CD4-positive, alpha-beta memory T cell (primary cell): ENCODE data around the gene APBA3. TPM values are rescaled to one million over a fixed set of nuclear protein-coding genes. Genes with fewer than 3 reads are reported as not detected.
A peak's percentile ranks its signal among the peaks of the same experiment; 100 is the strongest.

Experiments used
- CTCF ChIA-PET: fragments of 350-600 bp; sonication (Branson Sonifier 250); formaldehyde crosslinking; loops from one replicate; lab custom pipeline; 2021; ENCODE audit warnings: inconsistent platforms; ENCODE audit not compliant: partially characterized antibody; lab: Charles Lee
- POLR2A ChIA-PET: fragments of 350-600 bp; sonication (Branson Sonifier 250); formaldehyde crosslinking; loops from one replicate; lab custom pipeline; 2021; ENCODE audit not compliant: partially characterized antibody; lab: Charles Lee
- DNase-seq, 5 donors: peaks; one replicate each; pipeline versions ENCODE4 v3.0.0 to v3.0.0-alpha.2; 2020 to 2022; ENCODE audit warnings: mixed read lengths in 1 of 5
- H3K27ac ChIP-seq: one replicate; pipeline ENCODE4 v1.7.0; 2013; ENCODE audit warnings: low read depth, low read length
- H3K27me3 ChIP-seq: 2 replicates; pipeline ENCODE4 v1.7.0; 2013; ENCODE audit warnings: mild to moderate bottlenecking, low read length, moderate library complexity; ENCODE audit not compliant: insufficient read depth
- H3K36me3 ChIP-seq: 2 replicates; pipeline ENCODE4 v1.7.0; 2013; ENCODE audit warnings: mild to moderate bottlenecking, low read length, moderate library complexity; ENCODE audit not compliant: insufficient read depth
- H3K4me1 ChIP-seq: 2 replicates; pipeline ENCODE4 v1.7.0; 2013; ENCODE audit warnings: mild to moderate bottlenecking, low read length, moderate library complexity; ENCODE audit not compliant: insufficient read depth
- H3K4me3 ChIP-seq, 2 donors: one replicate each; pipeline ENCODE4 v1.7.0; 2013; ENCODE audit warnings: low read length in 2 of 2, mild to moderate bottlenecking in 1 of 2
- H3K9me3 ChIP-seq, 2 donors: one replicate each; pipeline ENCODE4 v1.7.0; 2013; ENCODE audit warnings: low read length in 2 of 2, control low read depth in 1 of 2; ENCODE audit not compliant: control insufficient read depth in 1 of 2
- H3K27ac Mint-ChIP-seq, 7 donors: one replicate each; pipeline ENCODE4 v1.8.0; 2020 to 2021; ENCODE audit warnings: mixed read lengths in 7 of 7, mild to moderate bottlenecking in 6 of 7, inconsistent platforms in 3 of 7, moderate library complexity in 3 of 7
- H3K27me3 Mint-ChIP-seq, 2 donors: one replicate each; pipeline ENCODE4 v1.8.0; 2020 to 2021; ENCODE audit warnings: mixed read lengths in 2 of 2
- H3K36me3 Mint-ChIP-seq, 2 donors: one replicate each; pipeline ENCODE4 v1.8.0; 2020 to 2021; ENCODE audit warnings: mixed read lengths in 2 of 2, inconsistent platforms in 1 of 2, mild to moderate bottlenecking in 1 of 2
- H3K4me1 Mint-ChIP-seq, 4 donors: one replicate each; pipeline ENCODE4 v1.8.0; 2020 to 2021; ENCODE audit warnings: mixed read lengths in 4 of 4, mild to moderate bottlenecking in 1 of 4
- H3K4me3 Mint-ChIP-seq, 8 donors: one replicate each; pipeline ENCODE4 v1.8.0; 2020 to 2021; ENCODE audit warnings: mixed read lengths in 8 of 8, mild to moderate bottlenecking in 7 of 8, moderate library complexity in 6 of 8, inconsistent platforms in 3 of 8
- H3K9me3 Mint-ChIP-seq, 8 donors: one replicate each; pipeline ENCODE4 v1.8.0; 2020 to 2021; ENCODE audit warnings: mixed read lengths in 8 of 8, mild to moderate bottlenecking in 5 of 8, inconsistent platforms in 3 of 8, moderate library complexity in 1 of 8
- intact Hi-C: fragments of 100-400 bp; cut with micrococcal nuclease; formaldehyde crosslinking; loops from one replicate; pipeline ENCODE4 v1.15.1; 2023
- polyA plus RNA-seq, 2 donors: library from polyadenylated mRNA; unstranded; fragments of 300-500 nt; fragmentation: Illumina TruSeq; gene quantifications; one replicate each; pipeline ENCODE4 v1.2.3, GENCODE V29; 2021
- total RNA-seq, 2 experiments: library from RNA; stranded (reverse); gene quantifications; one replicate each; pipeline ENCODE4 v1.2.3, GENCODE V29; 2021

The APBA3 gene
- total RNA-seq (10 to 100 TPM; 83.4 to 86.3 TPM), polyA plus RNA-seq (10 to 100 TPM; 33.1 to 37.0 TPM)

DNA sequence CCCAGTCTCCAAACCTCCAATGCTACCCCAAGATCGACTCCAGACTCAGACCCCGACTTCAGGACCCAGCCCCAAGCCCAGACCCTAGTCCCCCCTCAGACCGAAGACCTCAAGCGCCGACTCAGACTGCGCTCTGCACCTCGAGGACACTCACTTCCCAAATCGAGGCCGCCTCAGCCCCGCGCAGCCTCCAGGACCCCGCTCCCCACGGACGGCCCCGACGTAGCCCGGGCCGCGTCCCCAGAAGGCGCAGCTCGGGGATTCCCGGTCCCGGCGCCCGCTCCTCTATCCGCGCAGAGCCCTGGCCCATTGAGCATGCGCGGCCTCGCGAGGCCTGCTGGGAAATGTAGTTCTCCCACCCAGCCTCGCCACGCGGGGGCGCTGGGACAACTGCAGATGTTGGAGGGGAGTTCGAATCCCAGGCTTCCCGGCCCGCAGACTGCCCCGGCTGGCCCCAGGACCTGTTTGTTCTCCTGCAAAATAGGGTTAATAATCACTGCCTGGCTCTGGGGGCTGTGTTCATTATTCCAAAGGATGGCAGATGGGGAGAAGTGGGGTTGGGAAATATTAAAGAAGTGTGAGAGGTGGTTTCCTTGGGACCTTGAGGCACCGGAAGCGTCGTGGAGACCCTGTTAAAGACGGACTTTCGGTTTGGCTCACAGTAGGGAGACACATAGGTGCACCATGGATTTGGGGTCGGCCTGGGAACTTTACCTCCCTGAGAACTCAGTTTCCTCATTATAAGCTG is at the start of gene APBA3:
Gene APBA3 (minus strand): TSS at position 311 of the 748 bp plus-strand sequence. CDS start 1,428 bp downstream, outside the sequence.
- intact Hi-C loops, result loop anchor here (1.0 to 5.0 kb wide), 6 partner anchors 40 to 711 kb away; partner anchors contain the start of genes DAPK3, EEF2 and HDGFL2
- Mint-ChIP-seq H3K9me3 (peaks cover 0 to 3% (median 0%) of the 10 kb centered on the region in 8 donors), H3K27me3 (peaks cover 0 to 2% of the 10 kb centered on the region in 2 donors), H3K36me3 (peaks cover 7 to 38% of the 10 kb centered on the region in 2 donors), H3K4me3 (peak within 1 kb of the TSS; percentile 96 to 99 (median 98)), H3K4me1 (peaks cover 19 to 61% (median 35%) of the 10 kb centered on the region in 4 donors), H3K27ac (peak within 1 kb of the TSS; percentile 100)
- Histone ChIP-seq H3K4me1 (peaks cover 46% of the 10 kb centered on the region), H3K27me3 (no peaks in the 10 kb centered on the region), H3K4me3 (peak within 1 kb of the TSS; percentile 91 to 98), H3K9me3 (no peaks in the 10 kb centered on the region), H3K36me3 (peaks cover 12% of the 10 kb centered on the region), H3K27ac (peak within 1 kb of the TSS; percentile 100)
- POLR2A ChIA-PET, result interaction anchor here (0.6 to 3.8 kb wide), 28 partner anchors 9 to 1207 kb away, joined by 3 to 46 read pairs (median 7); partner anchors contain the start of genes DAPK3, DOHH, EEF2 and KDM4B
- DNase-seq, result peak; percentile 90 to 94 (median 92)
- CTCF ChIA-PET, result interaction anchor here (0.5 to 9.7 kb wide), 15 partner anchors 9 to 224 kb away, joined by 3 to 82 read pairs (median 6); partner anchors contain the start of gene EEF2

DNA sequence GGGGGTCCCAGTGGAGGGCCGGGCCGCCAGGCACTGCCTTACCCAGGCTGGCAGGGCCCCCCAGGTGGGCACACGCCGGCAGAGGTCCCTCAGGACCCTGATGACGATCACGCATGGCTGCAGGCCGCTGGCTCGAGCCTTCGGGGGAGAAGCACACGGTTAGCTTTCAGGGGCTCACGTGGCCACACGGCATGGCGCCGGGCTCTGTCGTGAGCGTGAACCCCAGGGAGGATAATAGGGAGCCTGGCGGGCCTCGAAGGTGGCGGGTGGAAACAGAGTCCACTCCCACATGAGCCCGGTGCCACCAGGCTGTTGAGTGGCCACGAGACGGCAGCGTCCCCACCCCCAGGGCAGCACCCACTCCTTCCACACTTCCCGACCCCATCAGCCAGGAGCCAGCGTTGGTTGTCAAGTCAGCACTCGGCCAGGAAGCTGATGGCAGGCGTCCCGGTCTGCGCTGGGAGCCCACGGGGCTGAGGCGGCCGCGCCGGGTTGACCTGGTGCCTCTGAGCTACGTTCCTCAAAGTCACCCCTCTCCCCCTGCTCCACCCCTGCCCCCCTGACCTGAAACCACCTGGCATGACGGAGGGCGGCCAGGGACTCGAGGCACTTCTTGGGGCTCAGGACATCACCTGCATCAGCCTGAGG is 49.3 kb upstream of the APBA3 start:
- POLR2A ChIA-PET, result interaction anchor here (3.4 kb wide), 1 partner anchor 49 kb away, joined by 46 read pairs; the partner anchor contains the start of genes APBA3 and MRPL54
- Mint-ChIP-seq H3K27me3 (no peaks in the 10 kb centered on the region), H3K4me3 (no peak overlapping the region), H3K4me1 (peaks cover 26 to 48% (median 35%) of the 10 kb centered on the region in 4 donors), H3K9me3 (peaks cover 0 to 3% (median 0%) of the 10 kb centered on the region in 8 donors), H3K36me3 (no peaks in the 10 kb centered on the region), H3K27ac (peak overlapping the region in 2 of 7 donors; percentile 8 to 61)
- H3K4me3 ChIP-seq, result no peak overlapping the region
- H3K27me3 ChIP-seq, result no peaks in the 10 kb centered on the region
- intact Hi-C loops, result no loop called here
- DNase-seq, result peak in 1 of 5 donors; percentile 31
- CTCF ChIA-PET, result interaction anchor here (3.3 kb wide), 1 partner anchor 48 kb away, joined by 17 read pairs; the partner anchor contains the start of gene MRPL54
- no peaks in the 10 kb centered on the region for H3K9me3 ChIP-seq
- no peak overlapping the region for H3K27ac ChIP-seq
- peaks cover 33% of the 10 kb centered on the region for H3K4me1 ChIP-seq
- no peaks in the 10 kb centered on the region for H3K36me3 ChIP-seq

GRCh38 chr19:3809881-3810707 is 48.6 kb upstream of the APBA3 start:
- Histone ChIP-seq H3K27ac (no peak overlapping the region), H3K4me1 (peaks cover 33% of the 10 kb centered on the region), H3K36me3 (no peaks in the 10 kb centered on the region), H3K9me3 (no peaks in the 10 kb centered on the region), H3K4me3 (no peak overlapping the region), H3K27me3 (no peaks in the 10 kb centered on the region)
- H3K36me3 Mint-ChIP-seq, result no peaks in the 10 kb centered on the region
- intact Hi-C loops, result no loop called here
- H3K4me1 Mint-ChIP-seq, result peaks cover 26 to 50% (median 36%) of the 10 kb centered on the region in 4 donors
- H3K27me3 Mint-ChIP-seq, result no peaks in the 10 kb centered on the region
- peak overlapping the region in 2 of 7 donors; percentile 68 to 86 for H3K27ac Mint-ChIP-seq
- H3K9me3 Mint-ChIP-seq, result peaks cover 0 to 3% (median 0%) of the 10 kb centered on the region in 8 donors
- H3K4me3 Mint-ChIP-seq, result no peak overlapping the region
- POLR2A ChIA-PET, result no interaction called here
- CTCF ChIA-PET, result interaction anchor here (1.5 to 3.3 kb wide), 2 partner anchors 8 to 47 kb away, joined by 3 to 17 read pairs; partner anchors contain the start of gene MRPL54
- peak in 1 of 5 donors; percentile 19 for DNase-seq

DNA sequence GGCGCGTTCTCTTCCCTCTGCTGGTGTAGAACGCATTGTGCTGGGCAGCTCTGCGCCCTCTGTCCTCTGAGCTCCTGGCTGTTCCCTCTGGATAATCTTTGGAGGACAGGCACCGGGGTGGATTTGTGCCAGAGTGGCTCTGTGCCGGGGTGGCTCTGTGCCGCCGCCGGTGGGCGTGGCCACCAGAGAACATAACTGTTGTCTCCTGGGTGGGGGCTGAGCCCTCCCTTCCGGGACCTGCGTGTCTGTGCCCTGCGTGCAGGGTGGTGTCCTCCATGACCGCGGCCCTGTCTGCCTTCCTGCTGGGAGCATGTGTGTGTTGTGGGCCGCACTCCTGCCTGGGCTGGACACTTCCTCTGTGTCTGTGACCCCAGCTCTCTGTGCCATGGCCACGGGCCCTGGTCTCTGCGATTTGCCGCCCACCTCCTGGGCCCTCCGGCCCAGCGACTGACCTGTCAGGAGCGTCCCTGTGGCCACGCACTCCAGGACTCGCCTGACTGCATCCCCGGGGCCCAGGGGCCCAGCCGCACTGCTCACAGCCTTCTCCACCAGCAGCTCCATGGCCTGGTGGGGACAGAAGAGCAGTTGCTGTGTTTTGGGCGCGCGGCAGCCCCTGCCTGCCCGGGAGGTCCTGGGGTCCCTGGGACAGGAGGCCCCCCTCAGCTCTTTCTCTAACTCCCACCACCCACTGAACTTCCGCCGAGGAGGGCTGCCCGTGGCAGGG is 47.1 kb upstream of the APBA3 start:
- peaks cover 13 to 47% (median 26%) of the 10 kb centered on the region in 4 donors for H3K4me1 Mint-ChIP-seq
- H3K4me1 ChIP-seq, result peaks cover 18% of the 10 kb centered on the region
- no peaks in the 10 kb centered on the region for H3K9me3 ChIP-seq
- H3K4me3 ChIP-seq, result no peak overlapping the region
- no peak overlapping the region for H3K4me3 Mint-ChIP-seq
- H3K27me3 Mint-ChIP-seq, result no peaks in the 10 kb centered on the region
- intact Hi-C loops, result no loop called here
- H3K9me3 Mint-ChIP-seq, result peaks cover 0 to 3% (median 0%) of the 10 kb centered on the region in 8 donors
- DNase-seq, result peak in 1 of 5 donors; percentile 32
- no peaks in the 10 kb centered on the region for H3K36me3 Mint-ChIP-seq
- H3K27ac ChIP-seq, result no peak overlapping the region
- ChIA-PET POLR2A (no interaction called here), CTCF (interaction anchor here (1.5 kb wide), 1 partner anchor 10 kb away, joined by 3 read pairs; no protein-coding TSS in a partner anchor)
- H3K36me3 ChIP-seq, result no peaks in the 10 kb centered on the region
- H3K27me3 ChIP-seq, result no peaks in the 10 kb centered on the region
- H3K27ac Mint-ChIP-seq, result peak overlapping the region in 1 of 7 donors; percentile 65

DNA sequence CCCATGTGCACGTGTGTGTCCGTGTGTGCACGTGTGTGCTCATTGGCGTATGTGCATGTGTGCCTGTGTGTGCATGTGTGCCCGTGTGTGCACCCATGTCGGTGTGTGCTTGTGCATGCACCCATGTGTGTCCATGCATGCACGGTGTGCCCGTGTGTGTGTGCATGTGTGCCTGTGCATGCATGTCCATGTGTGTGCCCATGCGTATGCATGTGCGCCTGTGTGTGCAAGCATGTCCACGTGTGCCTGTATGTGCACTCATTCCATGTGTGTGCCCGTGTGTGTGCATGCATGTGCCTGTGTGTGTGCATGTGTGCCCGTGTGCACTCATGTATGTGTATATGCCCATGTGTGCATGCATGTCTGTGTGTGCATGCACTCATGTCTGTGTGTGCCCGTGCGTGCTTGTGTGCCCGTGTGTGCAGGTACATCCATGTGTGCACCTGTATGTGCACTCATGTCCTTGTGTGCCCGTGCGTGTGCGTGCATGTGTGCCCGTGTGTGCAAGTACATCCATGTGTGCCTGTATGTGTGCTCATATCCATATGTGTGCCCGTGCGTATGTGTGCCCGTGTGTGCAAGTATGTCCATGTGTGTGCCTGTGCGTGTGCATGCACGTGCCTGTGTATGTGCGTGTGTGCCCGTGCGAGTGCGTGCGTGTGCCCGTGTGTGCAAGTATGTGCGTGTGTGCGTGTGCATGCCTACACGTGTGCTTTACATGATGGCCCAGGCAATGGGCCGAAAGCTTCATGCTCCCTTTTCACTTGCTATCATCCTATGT is 46.3 kb upstream of the APBA3 start:
- H3K4me1 ChIP-seq, result peaks cover 9% of the 10 kb centered on the region
- no peaks in the 10 kb centered on the region for H3K36me3 ChIP-seq
- H3K9me3 ChIP-seq, result no peaks in the 10 kb centered on the region
- CTCF ChIA-PET, result no interaction called here
- H3K27me3 ChIP-seq, result no peaks in the 10 kb centered on the region
- intact Hi-C loops, result no loop called here
- Mint-ChIP-seq H3K27ac (peak overlapping the region in 2 of 7 donors; percentile 56 to 85), H3K4me1 (peaks cover 8 to 42% (median 20%) of the 10 kb centered on the region in 4 donors), H3K4me3 (peak overlapping the region in 1 of 8 donors; percentile 32), H3K27me3 (no peaks in the 10 kb centered on the region), H3K9me3 (peaks cover 0 to 3% (median 0%) of the 10 kb centered on the region in 8 donors), H3K36me3 (no peaks in the 10 kb centered on the region)
- no peak for DNase-seq
- POLR2A ChIA-PET, result no interaction called here
- H3K27ac ChIP-seq, result no peak overlapping the region
- H3K4me3 ChIP-seq, result no peak overlapping the region

DNA sequence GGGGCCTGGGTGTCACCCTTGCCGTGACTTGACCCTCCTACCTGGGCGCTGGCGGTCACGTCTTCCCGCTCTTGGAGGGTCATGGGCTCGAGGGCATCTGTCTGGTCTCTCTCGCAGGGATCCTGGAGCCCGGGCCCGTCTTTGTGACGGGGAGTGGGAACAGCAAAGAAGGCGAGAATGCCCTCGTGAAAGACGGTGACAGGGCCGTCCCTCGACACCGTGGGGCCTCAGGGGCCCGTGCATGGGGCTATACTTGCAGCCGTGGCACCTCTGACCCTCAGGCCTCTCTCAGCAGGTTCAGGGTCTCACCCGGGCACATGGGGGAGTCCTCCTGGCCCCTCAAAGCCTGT is 45.6 kb upstream of the APBA3 start:
- Mint-ChIP-seq H3K4me3 (no peak overlapping the region), H3K9me3 (no peaks in the 10 kb centered on the region), H3K27ac (peak overlapping the region in 1 of 7 donors; percentile 68), H3K36me3 (no peaks in the 10 kb centered on the region), H3K4me1 (peaks cover 3 to 36% (median 16%) of the 10 kb centered on the region in 4 donors), H3K27me3 (no peaks in the 10 kb centered on the region)
- H3K36me3 ChIP-seq, result no peaks in the 10 kb centered on the region
- peak in 1 of 5 donors; percentile 16 for DNase-seq
- intact Hi-C loops, result no loop called here
- POLR2A ChIA-PET, result no interaction called here
- H3K4me3 ChIP-seq, result no peak overlapping the region
- no peaks in the 10 kb centered on the region for H3K9me3 ChIP-seq
- H3K4me1 ChIP-seq, result peaks cover 3% of the 10 kb centered on the region
- H3K27me3 ChIP-seq, result no peaks in the 10 kb centered on the region
- H3K27ac ChIP-seq, result no peak overlapping the region
- CTCF ChIA-PET, result no interaction called here
